GM23248 (cell line): ENCODE measurements around the gene SLC13A1. TPM values are rescaled to one million over a fixed set of nuclear protein-coding genes. Genes with fewer than 3 reads are reported as not detected.

ENCODE experiments used
- DNase-seq: peaks from one replicate; pipeline ENCODE4 v3.0.0-alpha.2; 2015
- H2AFZ ChIP-seq: fragments of 200-600 bp; sonication (generic); 2 replicates; pipeline ENCODE4 v1.6.1; 2016; ENCODE audit warnings: antibody characterized with exemption
- H3F3A ChIP-seq: fragments of 200-600 bp; sonication (generic); 2 replicates; pipeline ENCODE4 v1.6.1; 2016; ENCODE audit warnings: mild to moderate bottlenecking, antibody characterized with exemption, mixed run types; ENCODE audit not compliant: insufficient read depth
- H3K27ac ChIP-seq: fragments of 200-600 bp; sonication (generic); 2 replicates; pipeline ENCODE4 v1.5.1; 2016; ENCODE audit warnings: mild to moderate bottlenecking
- H3K27me3 ChIP-seq: fragments of 200-600 bp; sonication (generic); replicated peaks from 2 replicates; pipeline ENCODE4 v1.6.1; 2016; ENCODE audit warnings: mild to moderate bottlenecking; ENCODE audit not compliant: insufficient read depth
- H3K36me3 ChIP-seq: fragments of 200-600 bp; sonication (generic); 2 replicates; pipeline ENCODE4 v1.6.1; 2016; ENCODE audit warnings: low read depth, mild to moderate bottlenecking
- H3K4me1 ChIP-seq: fragments of 200-600 bp; sonication (generic); 2 replicates; pipeline ENCODE4 v1.6.1; 2016; ENCODE audit warnings: mild to moderate bottlenecking; ENCODE audit not compliant: insufficient read depth
- H3K4me2 ChIP-seq: fragments of 200-600 bp; sonication (generic); one replicate; pipeline ENCODE4 v1.6.1; 2016; ENCODE audit warnings: mild to moderate bottlenecking; ENCODE audit not compliant: unreplicated experiment
- H3K4me3 ChIP-seq: fragments of 200-600 bp; sonication (generic); 2 replicates; pipeline ENCODE4 v1.5.1; 2016; ENCODE audit warnings: mild to moderate bottlenecking
- H3K79me2 ChIP-seq: fragments of 200-600 bp; sonication (generic); 2 replicates; pipeline ENCODE4 v1.6.1; 2016; ENCODE audit warnings: mild to moderate bottlenecking; ENCODE audit not compliant: insufficient read depth
- H3K9ac ChIP-seq: fragments of 200-600 bp; sonication (generic); 2 replicates; pipeline ENCODE4 v1.6.1; 2016; ENCODE audit warnings: mild to moderate bottlenecking
- H3K9me2 ChIP-seq: fragments of 200-600 bp; sonication (generic); 2 replicates; pipeline ENCODE4 v1.6.1; 2016; ENCODE audit warnings: mixed run types, mild to moderate bottlenecking, moderate library complexity; ENCODE audit not compliant: insufficient read depth
- H3K9me3 ChIP-seq: fragments of 200-600 bp; sonication (generic); one replicate; pipeline ENCODE4 v1.6.1; 2017; ENCODE audit warnings: low read depth
- H4K20me1 ChIP-seq: fragments of 200-600 bp; sonication (generic); 2 replicates; pipeline ENCODE4 v1.6.0; 2016; ENCODE audit not compliant: insufficient read depth
- EZH2 ChIP-seq: fragments of 200-600 bp; sonication (generic); IDR thresholded peaks from 2 replicates; pipeline ENCODE4 v1.6.1; 2018; ENCODE audit warnings: antibody characterized with exemption, mild to moderate bottlenecking; ENCODE audit not compliant: insufficient read depth, poor library complexity, severe bottlenecking
- EZH2phosphoT487 ChIP-seq: fragments of 200-600 bp; sonication (generic); IDR thresholded peaks from 2 replicates; pipeline ENCODE4 v1.6.1; 2018; ENCODE audit warnings: antibody characterized with exemption, moderate library complexity, mild to moderate bottlenecking, low read depth; ENCODE audit not compliant: insufficient read depth
- WGBS, 2 experiments: methylation state at CpG; one replicate each; pipeline ENCODE4 v1.1.6; 2015 to 2017; ENCODE audit warnings: low lambda C conversion rate in 2 of 2, low coverage in 1 of 2; ENCODE audit errors: missing lambda C conversion rate in 2 of 2; 5-methylcytosine and 5-hydroxymethylcytosine counted together
- in situ Hi-C: fragments of 300-500 bp; cut with MboI; formaldehyde crosslinking; loops from 2 replicates; pipeline ENCODE4 v1.15.0; 2020
- polyA plus RNA-seq: library from polyadenylated mRNA; unstranded; fragments of >200 nt; fragmentation: Nextera tagmentation; extraction: Ambion mirVana; gene quantifications from 2 replicates; pipeline ENCODE4 v1.2.1, GENCODE V29; 2016
- total RNA-seq: library from RNA; depleted of rRNA; stranded (reverse); fragments of >200 nt; shearing (Covaris generic); gene quantifications from 2 replicates; pipeline ENCODE4 v1.2.3, GENCODE V29; 2014

SLC13A1 gene
- total and polyA plus RNA-seq, 2 experiments from 2014 or later = not detected

- Histone ChIP-seq H3K9me2 (no peaks in the 10 kb centered on the region), H3F3A (no peaks in the 10 kb centered on the region), H3K27me3 (no peaks in the 10 kb centered on the region), H3K9ac (no peak overlapping the region), H3K4me2 (no peak overlapping the region), H2AFZ (no peak overlapping the region), H3K4me3 (no peak overlapping the region), H3K79me2 (no peaks in the 10 kb centered on the region), H3K4me1 (no peaks in the 10 kb centered on the region), H3K9me3 (no peaks in the 10 kb centered on the region), H4K20me1 (0 out of 2 replicates have a peak, but pooled peaks cover 3% of the 10 kb centered on the region), H3K36me3 (no peaks in the 10 kb centered on the region), H3K27ac (no peak overlapping the region)
- no peak for TF ChIP-seq EZH2
- TF ChIP-seq EZH2phosphoT487 = no peak
- in situ Hi-C loops = no loop called here
- DNase-seq = no peak
- WGBS, 2 experiments = 12 to 14% methylated on average over 1 of the region's 1 CpG
These were observed 20.6 kb upstream of the SLC13A1 start for GRCh38 chr7:123220396-123220795.

DNA sequence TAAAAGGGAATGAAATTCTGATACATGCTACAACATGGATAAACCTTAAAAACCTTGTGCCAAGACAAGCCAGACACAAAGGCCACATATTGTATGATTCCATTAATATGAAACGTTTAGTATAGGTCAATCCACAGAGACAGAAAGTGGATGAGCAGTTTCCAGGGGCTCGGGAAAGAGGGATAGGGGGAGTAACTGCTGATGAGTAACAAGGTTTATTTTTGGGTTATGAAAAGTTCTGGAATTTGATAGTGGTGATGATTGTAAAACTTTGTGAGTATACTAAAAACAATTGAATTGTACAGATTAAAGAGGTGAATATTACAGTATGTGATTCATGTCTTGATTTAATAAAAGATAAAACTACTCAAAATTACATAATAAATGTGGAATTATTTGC lies 19.1 kb upstream of the SLC13A1 start:
- Histone ChIP-seq H3K36me3 (no peaks in the 10 kb centered on the region), H2AFZ (no peak overlapping the region), H4K20me1 (0 out of 2 replicates have a peak, but pooled peaks cover 3% of the 10 kb centered on the region), H3K27ac (no peak overlapping the region), H3K4me1 (no peaks in the 10 kb centered on the region), H3K9me2 (no peaks in the 10 kb centered on the region), H3K27me3 (no peaks in the 10 kb centered on the region), H3K79me2 (no peaks in the 10 kb centered on the region), H3K9ac (no peak overlapping the region), H3K4me3 (no peak overlapping the region), H3K9me3 (no peaks in the 10 kb centered on the region), H3F3A (no peaks in the 10 kb centered on the region), H3K4me2 (no peak overlapping the region)
- in situ Hi-C loops = no loop called here
- TF ChIP-seq EZH2 = no peak
- no peak for TF ChIP-seq EZH2phosphoT487
- DNase-seq = no peak
- 3 to 5% methylated on average over 2 of the region's 2 CpGs for WGBS, 2 experiments

DNA sequence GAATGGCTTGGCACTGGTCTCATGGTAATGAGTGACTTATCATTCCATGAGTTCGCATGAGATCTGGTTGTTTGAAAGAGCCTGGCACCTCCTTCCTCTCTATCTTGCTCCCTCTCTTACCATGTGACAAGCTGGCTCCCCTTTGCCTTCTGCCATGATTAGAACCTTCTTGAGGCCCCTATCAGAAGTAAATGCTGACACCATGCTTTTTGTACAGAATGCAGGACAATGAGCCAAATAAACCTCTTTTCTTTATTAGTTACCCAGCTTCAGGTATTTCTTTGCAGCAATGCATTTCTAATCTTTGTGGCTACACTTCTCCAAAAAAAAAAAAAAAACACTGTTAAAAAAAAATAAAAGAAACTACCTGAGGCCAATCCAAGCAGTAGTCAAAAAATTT lies 17.1 kb upstream of the SLC13A1 start:
- Histone ChIP-seq H3K9me2 (no peaks in the 10 kb centered on the region), H3K27ac (no peak overlapping the region), H4K20me1 (0 out of 2 replicates have a peak, but pooled peaks cover 3% of the 10 kb centered on the region), H3K4me3 (no peak overlapping the region), H3K27me3 (no peaks in the 10 kb centered on the region), H2AFZ (no peak overlapping the region), H3K4me2 (no peak overlapping the region), H3K9ac (no peak overlapping the region), H3K4me1 (no peaks in the 10 kb centered on the region), H3K79me2 (no peaks in the 10 kb centered on the region), H3K36me3 (no peaks in the 10 kb centered on the region), H3F3A (no peaks in the 10 kb centered on the region), H3K9me3 (no peaks in the 10 kb centered on the region)
- 6 to 9% methylated on average over 1 of the region's 1 CpG for whole genome bisulfite sequencing, 2 experiments
- DNase-seq = no peak
- TF ChIP-seq EZH2 (no peak), EZH2phosphoT487 (no peak)
- in situ Hi-C loops = no loop called here

DNA sequence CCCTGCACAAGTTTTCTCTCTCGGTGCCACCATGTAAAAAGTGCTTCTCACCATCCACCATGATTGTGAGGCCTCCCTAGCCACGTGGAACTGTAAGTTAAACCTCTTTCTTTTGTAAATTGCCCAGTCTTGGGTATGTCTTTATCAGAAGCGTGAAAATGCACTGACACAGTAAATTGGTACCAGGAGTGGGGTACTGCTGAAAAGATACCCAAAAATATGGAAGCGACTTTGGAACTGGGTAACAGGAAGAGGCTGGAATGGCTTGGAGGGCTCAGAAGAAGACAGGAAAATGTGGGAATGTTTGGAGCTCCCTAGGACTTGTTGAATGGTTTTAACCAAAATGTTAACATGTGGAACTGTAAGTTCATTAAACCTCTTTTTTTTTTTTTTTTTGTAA lies 15.6 kb upstream of the SLC13A1 start:
- Histone ChIP-seq H3K4me2 (no peak overlapping the region), H2AFZ (no peak overlapping the region), H3K79me2 (no peaks in the 10 kb centered on the region), H3K27me3 (no peaks in the 10 kb centered on the region), H3K27ac (no peak overlapping the region), H3K9me2 (no peaks in the 10 kb centered on the region), H3K36me3 (no peaks in the 10 kb centered on the region), H3F3A (no peaks in the 10 kb centered on the region), H3K4me3 (no peak overlapping the region), H3K9me3 (no peaks in the 10 kb centered on the region), H4K20me1 (0 out of 2 replicates have a peak, but pooled peaks cover 3% of the 10 kb centered on the region), H3K4me1 (no peaks in the 10 kb centered on the region), H3K9ac (no peak overlapping the region)
- TF ChIP-seq EZH2phosphoT487 (no peak), EZH2 (no peak)
- no peak for DNase-seq
- 7 to 11% methylated on average over 4 of the region's 4 CpGs for WGBS, 2 experiments
- in situ Hi-C loops = no loop called here

GRCh38 chr7:123211545-123211944 lies 11.8 kb upstream of the SLC13A1 start:
- no peak overlapping the region for H3K4me3 ChIP-seq
- H3K27ac ChIP-seq = no peak overlapping the region
- H3K27me3 ChIP-seq = no peaks in the 10 kb centered on the region
- no peaks in the 10 kb centered on the region for H4K20me1 ChIP-seq
- no peaks in the 10 kb centered on the region for H3K9me3 ChIP-seq
- H3K9me2 ChIP-seq = no peaks in the 10 kb centered on the region
- 38 to 45% methylated on average over 2 of the region's 2 CpGs for WGBS, 2 experiments
- H3K4me1 ChIP-seq = no peaks in the 10 kb centered on the region
- H3K9ac ChIP-seq = no peak overlapping the region
- DNase-seq = no peak
- no peak overlapping the region for H2AFZ ChIP-seq
- no peak overlapping the region for H3K4me2 ChIP-seq
- no peak for TF ChIP-seq EZH2
- TF ChIP-seq EZH2phosphoT487 = no peak
- H3F3A ChIP-seq = no peaks in the 10 kb centered on the region
- H3K36me3 ChIP-seq = no peaks in the 10 kb centered on the region
- no peaks in the 10 kb centered on the region for H3K79me2 ChIP-seq
- in situ Hi-C loops = no loop called here
